Coronary artery (tissue), 2 donors: ENCODE measurements around the gene PDCD1.
A peak's percentile ranks its signal among the peaks of the same experiment; 100 is the strongest.

Source experiments
- DNase-seq: peaks from one replicate; pipeline ENCODE4 v3.0.0-alpha.2; 2017; ENCODE audit warnings: low spot score
- H3K27ac ChIP-seq, 2 donors: fragments of 200-600 bp; sonication (generic); one replicate each; pipeline ENCODE4 v1.5.1; 2016 to 2019
- H3K4me3 ChIP-seq: fragments of 200-600 bp; sonication (generic); 2 replicates; pipeline ENCODE4 v1.5.1; 2016; ENCODE audit warnings: mild to moderate bottlenecking, moderate library complexity
- CTCF ChIP-seq: fragments of 200-600 bp; sonication (generic); IDR thresholded peaks from one replicate; pipeline ENCODE4 v1.5.1; 2019; ENCODE audit warnings: antibody characterized with exemption

Gene PDCD1

GRCh38 chr2:241865416-241865956, 6.8 kb upstream of the PDCD1 start:
- no peak for DNase-seq
- TF ChIP-seq CTCF: no peak
- Histone ChIP-seq H3K27ac (no peak overlapping the region), H3K4me3 (no peak overlapping the region)

GRCh38 chr2:241864850-241865213, 6.1 kb upstream of the PDCD1 start:
- DNase-seq: no peak
- Histone ChIP-seq H3K4me3 (no peak overlapping the region), H3K27ac (no peak overlapping the region)
- TF ChIP-seq CTCF: no peak

- no peak for TF ChIP-seq CTCF
- no peak for DNase-seq
- Histone ChIP-seq H3K4me3 (no peak overlapping the region), H3K27ac (no peak overlapping the region)
These were observed 5.6 kb upstream of the PDCD1 start for GRCh38 chr2:241864168-241864849.

GRCh38 chr2:241863536-241863954, 4.9 kb upstream of the PDCD1 start:
- no peak for TF ChIP-seq CTCF
- no peak for DNase-seq
- Histone ChIP-seq H3K27ac (no peak overlapping the region), H3K4me3 (peak overlapping the region; percentile 27)

GRCh38 chr2:241862775-241863535, 4.3 kb upstream of the PDCD1 start:
- Histone ChIP-seq H3K4me3 (peak overlapping the region; percentile 27), H3K27ac (no peak overlapping the region)
- no peak for TF ChIP-seq CTCF
- no peak for DNase-seq

GRCh38 chr2:241862093-241862492, 3.4 kb upstream of the PDCD1 start:
- H3K4me3 ChIP-seq: no peak overlapping the region
- no peak overlapping the region for H3K27ac ChIP-seq
- no peak for DNase-seq
- TF ChIP-seq CTCF: no peak
